ENCODE data around the gene CTPS1. TPM values are rescaled to one million over a fixed set of nuclear protein-coding genes. Genes with fewer than 3 reads are reported as not detected.

CTPS1 gene
- polyA plus RNA-seq, 2 of the 4 experiments (the other 2 are of a cell fraction): 159 to 181 TPM

- ATAC-seq: no peak
- POLR2A ChIA-PET: no interaction called here
- no peak for FAIRE-seq
These were observed 10.1 kb upstream of the CTPS1 start for GRCh38 chr1:40969445-40969844.

GRCh38 chr1:40971966-40972365 lies 7.5 kb upstream of the CTPS1 start:
- WGBS (ENCODE audit: missing lambda C conversion rate): 80% methylated on average over 1 of the region's 1 CpG
- H3K9me3 ChIP-seq: no peaks in the 10 kb centered on the region
- POLR2A ChIA-PET: no interaction called here
- DNase-seq (ENCODE audit: low read depth in 1 of 2, low spot score in 1 of 2): no peak
- no peak for ATAC-seq
- TF ChIP-seq SMC3 (IDR thresholded peaks at IDR 0.05) (no peak), CBX8 (IDR thresholded peaks at IDR 0.05) (no peak), FOSB (CRISPR knock-in tag; IDR thresholded peaks at IDR 0.05) (no peak), MYC (IDR thresholded peaks at IDR 0.05; ENCODE audit: borderline replicate concordance, low read length) (no peak)
- CTCF ChIA-PET: interaction anchor here (0.7 to 2.4 kb wide), 4 partner anchors 19 to 123 kb away, joined by 4 to 9 read pairs (median 6); partner anchors contain the start of gene CITED4
- no peak overlapping the region for H3K4me3 ChIP-seq
- peaks cover 57% of the 10 kb centered on the region for H3K4me1 ChIP-seq
- no peak overlapping the region for H3K4me2 ChIP-seq
- no peak for FAIRE-seq
- peak overlapping the region; percentile 99 to 100 for H3K27ac ChIP-seq

More at GRCh38 chr1:40969445-40969844, 10.1 kb upstream of the CTPS1 start:
- no peak overlapping the region for H3K4me3 ChIP-seq
- peak overlapping the region; percentile 99 to 100 for H3K27ac ChIP-seq
- H3K9me3 ChIP-seq: no peaks in the 10 kb centered on the region
- 93% methylated on average over 6 of the region's 6 CpGs for WGBS (ENCODE audit: missing lambda C conversion rate)
- CTCF ChIA-PET: interaction anchor here (1.0 to 1.4 kb wide), 2 partner anchors 9 to 464 kb away, joined by 3 to 4 read pairs; no protein-coding TSS in a partner anchor
- DNase-seq (ENCODE audit: low read depth in 1 of 2, low spot score in 1 of 2): no peak
- TF ChIP-seq HOXA7 (CRISPR knock-in tag; IDR thresholded peaks at IDR 0.05): no peak
- no peak for TF ChIP-seq CBX8 (IDR thresholded peaks at IDR 0.05)
- TF ChIP-seq NR3C1 (IDR thresholded peaks at IDR 0.05): no peak
- no peak for TF ChIP-seq BCL3 (IDR thresholded peaks at IDR 0.05)
- no peak for TF ChIP-seq ATOH8 (CRISPR knock-in tag; IDR thresholded peaks at IDR 0.05; ENCODE audit: low read depth)
- TF ChIP-seq MAFK (IDR thresholded peaks at IDR 0.05; ENCODE audit: partially characterized antibody): no peak
- TF ChIP-seq MAX (IDR thresholded peaks at IDR 0.05): no peak
- no peak for TF ChIP-seq RARB (CRISPR knock-in tag; IDR thresholded peaks at IDR 0.05)
- no peak for TF ChIP-seq CEBPB (IDR thresholded peaks at IDR 0.05)
- no peak for TF ChIP-seq HOXB13 (CRISPR knock-in tag; IDR thresholded peaks at IDR 0.05; ENCODE audit: low read depth)
- H3K4me2 ChIP-seq: no peak overlapping the region
- peaks cover 46% of the 10 kb centered on the region for H3K4me1 ChIP-seq

- Histone ChIP-seq H3K4me1 (peaks cover 60% of the 10 kb centered on the region), H3K4me2 (no peak overlapping the region), H3K27ac (peak overlapping the region; percentile 99 to 100), H3K9me3 (no peaks in the 10 kb centered on the region), H3K4me3 (no peak overlapping the region)
- ATAC-seq: no peak
- no peak for TF ChIP-seq RCOR1 (IDR thresholded peaks at IDR 0.05; ENCODE audit: low read depth, low read length)
- no peak for TF ChIP-seq HOXA7 (CRISPR knock-in tag; IDR thresholded peaks at IDR 0.05)
- TF ChIP-seq JUN (IDR thresholded peaks at IDR 0.05): no peak
- TF ChIP-seq FOSL2 (IDR thresholded peaks at IDR 0.05): no peak
- TF ChIP-seq FOSL2 (CRISPR knock-in tag; IDR thresholded peaks at IDR 0.05): no peak
- no peak for TF ChIP-seq SMC3 (IDR thresholded peaks at IDR 0.05)
- TF ChIP-seq CBX8 (IDR thresholded peaks at IDR 0.05): no peak
- no peak for TF ChIP-seq MYC (IDR thresholded peaks at IDR 0.05; ENCODE audit: borderline replicate concordance, low read length)
- TF ChIP-seq MAZ (IDR thresholded peaks at IDR 0.05; ENCODE audit: borderline replicate concordance, low read depth, low read length): no peak
- TF ChIP-seq HOXB13 (CRISPR knock-in tag; IDR thresholded peaks at IDR 0.05; ENCODE audit: low read depth): no peak
- TF ChIP-seq POLR2A (IDR thresholded peaks at IDR 0.05; ENCODE audit: low read length): no peak
- TF ChIP-seq TFCP2L1 (CRISPR knock-in tag; IDR thresholded peaks at IDR 0.05): no peak
- no peak for TF ChIP-seq EP300 (IDR thresholded peaks at IDR 0.05)
- no peak for TF ChIP-seq BHLHE40 (IDR thresholded peaks at IDR 0.05; ENCODE audit: low read depth, low read length)
- no peak for TF ChIP-seq HEYL (CRISPR knock-in tag; IDR thresholded peaks at IDR 0.05)
- no peak for TF ChIP-seq RARB (CRISPR knock-in tag; IDR thresholded peaks at IDR 0.05)
- no peak for TF ChIP-seq ZSCAN20 (CRISPR knock-in tag; IDR thresholded peaks at IDR 0.05)
- TF ChIP-seq CEBPB (IDR thresholded peaks at IDR 0.05): no peak
- no peak for TF ChIP-seq MAFK (IDR thresholded peaks at IDR 0.05; ENCODE audit: partially characterized antibody)
- no peak for TF ChIP-seq GATA3 (IDR thresholded peaks at IDR 0.05; ENCODE audit: borderline replicate concordance)
- no peak for TF ChIP-seq TP53 (CRISPR knock-in tag; IDR thresholded peaks at IDR 0.05)
- FAIRE-seq: no peak
- ChIA-PET CTCF (interaction anchor here (1.0 kb wide), 1 partner anchor 21 kb away, joined by 3 read pairs; no protein-coding TSS in a partner anchor), POLR2A (no interaction called here)
- DNase-seq (ENCODE audit: low read depth in 1 of 2, low spot score in 1 of 2): no peak
- 58% methylated on average over 2 of the region's 2 CpGs for WGBS (ENCODE audit: missing lambda C conversion rate)
These were observed 5.6 kb upstream of the CTPS1 start for GRCh38 chr1:40973912-40974311.

Data from A549 (cell line).